HG02840 (cell line): ENCODE measurements around the gene RPS6KA4.

Experiments used
- ATAC-seq: cut with Tn5 transposase; IDR thresholded peaks from one replicate; pipeline ENCODE4 v1.9.1; 2021; ENCODE audit warnings: mild to moderate bottlenecking, moderate library complexity, moderate number of reproducible peaks; ENCODE audit not compliant: unreplicated experiment, low FRiP score

Gene RPS6KA4

DNA sequence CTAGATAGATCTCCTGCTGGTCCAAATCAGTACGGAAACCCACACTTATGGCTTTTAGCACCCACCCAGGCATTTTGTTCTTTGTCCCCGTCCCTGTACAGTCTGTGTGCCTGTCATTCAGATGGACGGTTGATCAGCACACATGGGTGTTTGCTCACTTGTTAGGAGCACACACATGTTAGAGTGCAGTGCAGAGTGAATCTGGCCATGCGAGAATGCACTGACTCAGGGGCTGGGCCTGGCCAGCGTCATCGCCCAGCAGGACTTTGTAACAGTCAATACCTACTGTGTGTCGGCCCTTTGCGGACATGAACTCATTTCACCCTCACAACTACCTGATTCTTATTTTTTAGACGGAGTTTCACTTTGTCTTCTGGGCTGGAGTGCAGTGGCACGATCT, 3.4 kb downstream of the RPS6KA4 start:
- ATAC-seq: no peak

DNA sequence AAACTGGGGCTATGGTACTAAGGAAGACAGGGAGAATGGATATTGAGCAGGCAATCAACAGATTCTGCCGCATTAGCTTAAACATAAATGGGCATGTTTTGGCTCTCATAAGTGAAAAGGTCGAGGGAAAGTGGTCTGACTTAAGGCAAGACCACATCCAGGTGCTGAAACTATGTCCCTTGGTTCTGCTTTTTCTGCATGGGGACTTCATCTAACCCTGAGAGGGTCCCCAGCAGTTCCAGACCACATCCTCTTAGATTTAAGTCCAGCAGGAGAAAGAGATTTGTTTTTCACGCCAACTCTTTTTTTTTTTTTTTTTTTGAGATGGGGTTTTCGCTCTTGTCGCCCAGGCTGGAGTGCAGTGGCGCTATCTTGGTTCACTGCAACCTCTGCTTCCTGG, 5.5 kb downstream of the RPS6KA4 start:
- no peak for ATAC-seq

DNA sequence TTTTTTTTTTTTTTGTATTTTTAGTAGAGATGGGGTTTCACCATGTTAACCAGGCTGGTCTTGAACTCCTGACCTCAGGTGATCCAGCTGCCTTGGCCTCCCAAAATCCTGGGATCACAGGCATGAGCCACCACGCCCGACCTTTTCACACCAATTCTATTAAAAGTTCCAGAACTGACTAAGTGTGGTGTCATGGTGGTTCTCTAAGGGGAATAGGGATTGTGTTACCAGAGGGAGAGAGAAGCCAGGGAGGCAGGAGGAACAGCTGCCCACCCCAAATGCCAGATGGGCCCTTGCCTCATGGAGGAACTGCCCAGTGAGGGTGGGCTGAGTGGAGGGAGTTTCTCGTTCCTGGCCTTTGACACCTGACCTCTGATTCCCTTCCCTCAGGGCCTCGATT, 5.9 kb downstream of the RPS6KA4 start:
- no peak for ATAC-seq

DNA sequence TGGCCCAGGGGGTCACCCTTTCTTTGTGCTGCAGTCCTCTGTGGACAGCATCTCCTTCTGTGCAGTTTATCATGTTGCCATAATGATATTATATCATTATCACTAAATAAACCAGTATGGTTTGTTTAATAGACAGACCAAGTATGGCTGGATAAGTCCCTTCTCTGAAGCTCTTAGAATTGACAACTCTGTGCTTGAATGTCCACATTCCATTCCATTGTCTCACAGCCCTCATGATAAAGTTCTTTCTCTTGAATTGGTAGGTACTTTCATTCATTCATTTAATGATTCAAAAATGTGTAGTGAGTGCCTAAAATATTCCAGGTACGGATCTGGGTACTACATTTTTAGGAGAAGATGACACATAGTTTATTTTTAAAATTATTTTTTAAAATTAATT, 7.8 kb downstream of the RPS6KA4 start:
- no peak for ATAC-seq

DNA sequence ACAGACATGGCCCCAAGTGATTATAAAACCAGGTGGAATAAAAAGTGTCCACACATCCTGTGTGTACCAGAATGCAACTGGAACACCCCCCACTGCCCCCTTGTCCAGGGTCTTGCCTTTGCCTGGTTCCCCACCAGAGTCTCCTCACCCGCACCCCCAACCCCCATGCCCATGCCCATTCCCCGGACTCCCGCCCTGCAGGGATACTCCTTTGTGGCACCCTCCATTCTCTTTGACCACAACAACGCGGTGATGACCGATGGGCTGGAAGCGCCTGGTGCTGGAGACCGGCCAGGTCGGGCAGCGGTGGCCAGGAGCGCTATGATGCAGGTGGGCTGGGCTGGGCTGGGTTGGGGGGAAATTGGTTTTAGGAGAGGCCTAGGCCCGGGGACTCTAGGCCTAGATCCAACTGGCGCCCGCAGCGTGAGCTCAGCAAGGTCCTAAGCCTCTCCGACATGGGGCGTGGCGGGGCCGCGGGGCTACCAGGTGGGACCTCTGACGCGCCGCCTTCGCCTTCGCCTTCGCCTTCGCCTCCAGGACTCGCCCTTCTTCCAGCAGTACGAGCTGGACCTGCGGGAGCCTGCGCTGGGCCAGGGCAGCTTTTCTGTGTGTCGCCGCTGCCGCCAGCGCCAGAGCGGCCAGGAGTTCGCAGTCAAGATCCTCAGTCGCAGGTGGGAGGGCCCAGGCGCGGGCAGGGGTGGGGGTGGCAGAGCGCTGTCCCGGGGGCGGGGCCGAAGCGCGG, 9.1 kb downstream of the RPS6KA4 start:
- ATAC-seq: no peak

DNA sequence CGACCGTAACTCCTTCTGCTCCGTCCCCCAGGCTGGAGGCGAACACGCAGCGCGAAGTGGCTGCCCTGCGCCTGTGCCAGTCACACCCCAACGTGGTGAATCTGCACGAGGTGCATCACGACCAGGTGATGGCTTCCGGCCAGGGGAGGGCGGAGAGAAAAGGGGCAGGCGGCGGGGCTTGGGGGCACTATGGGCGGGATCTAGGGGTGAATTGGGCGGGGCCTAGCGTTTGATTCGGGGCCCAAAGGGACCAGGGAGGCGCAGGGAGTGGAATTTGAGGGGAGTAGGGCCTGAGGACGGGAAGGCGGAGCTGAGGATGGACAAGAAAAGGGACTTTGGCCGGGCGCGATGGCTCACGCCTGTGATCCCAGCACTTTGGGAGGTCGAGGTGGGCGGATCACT, 9.7 kb downstream of the RPS6KA4 start:
- ATAC-seq: no peak

DNA sequence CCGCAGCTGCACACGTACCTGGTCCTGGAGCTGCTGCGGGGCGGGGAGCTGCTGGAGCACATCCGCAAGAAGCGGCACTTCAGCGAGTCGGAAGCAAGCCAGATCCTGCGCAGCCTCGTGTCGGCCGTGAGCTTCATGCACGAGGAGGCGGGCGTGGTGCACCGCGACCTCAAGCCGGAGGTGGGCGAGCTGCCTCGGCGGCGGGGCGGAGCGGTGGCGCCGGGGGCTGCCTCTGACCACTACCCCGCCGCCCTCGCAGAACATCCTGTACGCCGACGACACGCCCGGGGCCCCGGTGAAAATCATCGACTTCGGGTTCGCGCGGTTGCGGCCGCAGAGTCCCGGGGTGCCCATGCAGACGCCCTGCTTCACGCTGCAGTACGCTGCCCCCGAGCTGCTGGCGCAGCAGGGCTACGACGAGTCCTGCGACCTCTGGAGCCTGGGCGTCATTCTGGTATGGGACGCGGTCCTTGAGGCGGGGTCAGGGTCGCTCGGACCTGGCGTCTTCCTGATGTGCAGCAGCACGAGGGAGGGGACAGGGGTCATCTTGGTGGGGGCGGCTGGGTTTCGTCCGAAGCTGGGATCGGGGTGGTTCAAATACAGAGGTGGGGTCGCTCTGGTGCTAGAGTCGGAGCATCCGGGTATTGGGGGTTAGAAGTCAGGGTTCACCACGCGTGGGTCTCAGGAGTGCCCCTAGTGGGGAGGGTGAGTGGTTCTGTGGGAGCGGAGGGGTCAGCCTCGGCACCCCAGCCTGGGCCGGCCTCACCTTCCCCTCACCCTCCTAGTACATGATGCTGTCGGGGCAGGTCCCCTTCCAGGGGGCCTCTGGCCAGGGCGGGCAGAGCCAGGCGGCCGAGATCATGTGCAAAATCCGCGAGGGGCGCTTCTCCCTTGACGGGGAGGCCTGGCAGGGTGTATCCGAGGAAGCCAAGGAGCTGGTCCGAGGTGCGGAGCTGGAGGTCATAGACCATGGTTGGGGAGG, 10.8 kb downstream of the RPS6KA4 start:
- ATAC-seq: no peak

DNA sequence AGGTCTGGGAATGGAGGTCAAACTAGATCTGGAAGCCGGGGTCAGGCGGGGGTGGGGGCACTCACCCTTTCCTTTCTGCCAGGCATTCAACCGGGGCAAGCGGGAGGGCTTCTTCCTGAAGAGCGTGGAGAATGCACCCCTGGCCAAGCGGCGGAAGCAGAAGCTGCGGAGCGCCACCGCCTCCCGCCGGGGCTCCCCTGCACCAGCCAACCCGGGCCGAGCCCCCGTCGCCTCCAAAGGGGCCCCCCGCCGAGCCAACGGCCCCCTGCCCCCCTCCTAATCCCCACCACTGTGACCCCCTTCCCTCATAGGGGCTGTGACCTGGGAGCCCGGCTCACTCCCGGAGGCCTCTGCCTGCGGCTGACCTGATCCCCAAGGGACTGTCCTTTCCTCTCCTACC, 12.2 kb downstream of the RPS6KA4 start:
- ATAC-seq: no peak

DNA sequence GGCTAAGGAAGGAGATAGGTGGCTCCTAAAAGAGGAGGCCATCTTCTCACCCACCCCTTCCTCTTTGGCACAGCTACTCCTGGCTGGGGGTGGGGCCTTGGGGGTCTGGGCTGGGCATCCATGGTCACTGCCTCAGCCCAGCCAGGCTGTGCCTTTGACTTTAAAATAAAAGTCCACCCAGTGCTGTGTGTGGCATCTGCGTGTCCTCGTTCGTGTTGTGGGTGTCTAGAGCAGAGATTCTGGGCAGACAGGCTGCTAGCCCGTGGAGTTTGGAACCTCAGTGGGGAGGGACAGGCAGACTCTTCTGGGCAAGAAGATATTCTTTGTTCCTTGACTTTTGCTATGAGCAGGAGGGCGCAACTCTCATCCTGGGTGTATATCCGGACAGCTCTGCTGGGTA, 13.1 kb downstream of the RPS6KA4 start:
- ATAC-seq: no peak

DNA sequence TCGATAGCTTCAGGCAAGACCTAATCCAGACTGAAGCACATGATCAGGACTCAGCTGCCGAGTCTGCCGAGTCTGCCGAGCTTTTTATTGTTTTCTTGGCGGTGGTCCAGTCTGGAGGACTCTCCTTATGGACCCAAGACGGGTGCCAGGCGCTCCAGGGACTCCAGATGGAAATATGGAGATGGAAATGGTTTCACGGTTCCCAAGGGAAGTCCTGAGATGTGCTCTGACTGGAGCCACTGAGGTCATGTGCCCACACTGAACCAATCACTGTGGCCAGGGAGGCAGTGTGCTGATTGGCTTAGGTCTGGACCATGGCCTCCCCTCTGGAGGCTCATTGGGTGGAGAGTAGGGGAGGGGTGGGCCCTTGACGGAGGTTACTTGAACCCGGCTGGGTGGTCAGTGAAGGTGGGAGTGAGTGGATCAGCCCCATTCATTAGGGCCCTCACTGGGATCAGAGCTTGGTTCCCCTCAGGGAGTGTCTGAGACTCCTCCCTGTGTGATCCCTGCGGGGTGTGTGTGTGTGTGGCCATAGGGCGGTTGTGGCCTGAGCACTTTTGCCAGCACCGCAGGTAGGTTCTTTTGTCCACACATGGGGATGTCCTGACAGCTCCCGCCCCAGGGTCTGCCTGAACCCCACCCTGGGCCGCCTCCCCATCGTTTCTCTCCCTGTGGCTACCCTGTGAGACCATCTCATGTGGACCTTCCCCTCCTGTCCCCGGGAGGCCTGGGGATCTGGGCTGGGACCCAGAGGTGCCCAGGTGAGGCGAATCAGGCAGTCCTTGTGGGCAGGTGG, 14.0 kb downstream of the RPS6KA4 start:
- no peak for ATAC-seq

DNA sequence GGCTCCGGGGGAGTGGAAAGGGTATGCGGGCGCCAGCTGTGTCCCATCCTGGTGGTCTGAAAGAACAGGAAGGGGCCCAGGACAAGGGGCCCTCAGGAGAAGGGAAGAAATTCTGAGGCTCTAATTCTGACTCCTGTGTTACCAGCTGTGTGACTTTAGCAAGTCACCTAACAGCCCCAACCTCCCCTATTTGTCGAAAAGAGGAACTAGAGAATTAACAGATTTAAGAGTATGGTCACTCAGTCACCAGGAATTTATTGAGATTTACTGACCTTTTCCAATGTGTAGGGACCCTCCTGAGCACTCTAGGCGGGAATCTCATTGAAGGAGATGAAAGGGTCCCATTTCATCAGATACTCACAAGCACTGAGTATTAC, 14.6 kb downstream of the RPS6KA4 start:
- no peak for ATAC-seq

DNA sequence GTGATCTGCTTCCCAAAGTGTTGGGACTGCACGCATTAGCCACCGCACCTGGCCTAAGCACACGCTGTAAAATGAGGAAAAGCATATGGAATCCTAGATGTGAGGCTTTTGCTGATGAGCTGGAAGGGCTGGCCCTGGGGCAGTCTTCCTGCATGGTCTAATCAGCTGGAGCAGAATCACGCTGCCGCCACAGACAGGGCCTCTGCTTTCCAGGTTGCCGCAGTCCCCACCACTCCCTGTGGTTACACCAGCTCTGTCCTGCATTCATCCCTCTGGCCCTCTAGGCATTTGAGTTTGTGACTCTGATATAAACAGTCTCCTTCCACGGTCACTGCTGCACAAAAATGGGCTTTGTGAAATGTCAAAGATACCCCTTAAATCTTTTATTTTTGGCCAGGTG, 17.1 kb downstream of the RPS6KA4 start:
- ATAC-seq: no peak

DNA sequence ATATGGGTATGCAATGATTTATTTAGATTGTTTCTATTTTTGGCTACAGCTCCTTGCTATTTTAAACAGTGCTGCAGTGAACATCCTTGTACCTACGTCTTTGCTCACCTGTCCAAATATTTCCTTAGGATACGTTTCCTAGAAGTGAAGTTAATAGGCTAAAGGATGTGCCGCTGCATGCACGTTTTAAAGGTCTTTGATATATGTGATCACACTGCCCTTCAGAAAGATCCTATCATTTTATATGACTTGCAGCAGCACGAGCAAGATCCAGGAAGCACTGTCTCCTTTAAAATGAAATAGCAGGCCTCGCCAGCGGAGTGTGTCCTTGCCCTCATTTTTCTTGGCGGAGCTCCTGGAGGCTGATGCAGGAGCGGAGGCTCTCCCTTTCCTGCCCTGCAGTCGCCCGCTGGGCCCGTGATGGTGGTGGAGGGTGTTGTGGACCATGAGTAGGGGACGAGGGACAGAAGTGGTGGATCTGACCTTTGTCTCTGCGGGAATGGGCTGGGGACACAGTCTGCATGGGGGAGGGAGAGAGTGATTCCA, 19.4 kb downstream of the RPS6KA4 start:
- ATAC-seq: no peak

DNA sequence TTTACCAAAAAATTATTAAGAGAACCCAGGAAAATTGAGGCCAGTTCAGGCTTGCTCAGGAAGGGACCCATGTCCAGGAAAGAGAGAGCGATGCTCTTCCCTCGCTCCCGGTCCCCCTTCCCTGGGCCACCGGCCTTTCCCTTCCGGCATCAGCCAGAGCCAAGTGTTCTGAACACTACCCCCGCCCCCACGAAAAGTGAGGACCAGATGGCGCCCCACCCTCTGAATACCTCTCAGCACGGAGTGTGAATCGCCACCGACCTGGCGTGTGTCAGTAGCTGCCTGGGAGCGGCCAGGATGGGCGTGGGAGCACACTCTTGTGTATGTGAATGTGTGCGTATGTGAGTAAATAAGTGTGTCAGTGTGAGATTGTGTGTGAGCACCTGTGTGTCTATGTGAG, 20.2 kb downstream of the RPS6KA4 start:
- ATAC-seq: no peak

DNA sequence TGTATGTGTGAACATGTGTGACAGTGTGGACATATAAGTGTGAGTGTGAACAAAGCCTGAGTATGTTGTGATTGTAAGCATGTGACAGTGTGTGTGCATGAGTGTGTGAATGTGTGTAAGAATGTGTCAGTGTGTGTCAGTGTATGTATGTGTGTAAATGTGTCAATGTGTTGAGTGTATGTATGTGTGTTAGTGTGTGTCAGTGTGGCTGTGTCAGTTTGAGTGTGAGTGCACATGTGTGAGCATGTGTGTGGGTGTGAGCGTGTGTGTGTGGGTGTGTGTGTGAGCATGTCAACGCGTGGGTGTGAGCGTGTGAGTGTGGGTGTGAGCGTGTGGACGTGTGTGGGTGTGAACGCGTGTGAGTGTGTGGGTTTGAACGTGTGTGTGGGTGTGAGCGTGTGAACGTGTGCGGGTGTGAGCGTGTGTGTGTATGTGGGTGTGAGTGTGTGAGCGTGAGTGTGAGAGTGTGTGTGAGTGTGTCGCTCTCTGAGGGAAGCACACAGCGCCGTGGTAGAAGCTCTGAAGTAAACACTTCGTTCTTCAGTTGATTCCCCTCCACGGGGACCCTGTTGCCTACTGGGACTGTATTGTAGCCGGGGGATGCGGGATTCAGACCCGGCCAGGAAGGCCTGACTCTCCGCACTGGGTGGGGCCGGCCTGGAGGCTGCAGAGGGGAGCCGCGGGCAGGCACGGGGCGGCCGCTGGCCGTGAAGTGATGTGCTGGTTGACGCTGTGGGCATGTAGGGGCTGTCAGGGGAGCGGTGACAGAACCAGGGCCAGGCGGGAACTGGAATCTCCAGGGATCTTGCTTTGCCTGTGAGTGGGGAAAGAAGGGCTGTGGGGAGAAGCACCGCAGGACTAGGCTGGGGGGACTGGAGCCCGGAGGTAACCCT, 21.1 kb downstream of the RPS6KA4 start:
- ATAC-seq: no peak

DNA sequence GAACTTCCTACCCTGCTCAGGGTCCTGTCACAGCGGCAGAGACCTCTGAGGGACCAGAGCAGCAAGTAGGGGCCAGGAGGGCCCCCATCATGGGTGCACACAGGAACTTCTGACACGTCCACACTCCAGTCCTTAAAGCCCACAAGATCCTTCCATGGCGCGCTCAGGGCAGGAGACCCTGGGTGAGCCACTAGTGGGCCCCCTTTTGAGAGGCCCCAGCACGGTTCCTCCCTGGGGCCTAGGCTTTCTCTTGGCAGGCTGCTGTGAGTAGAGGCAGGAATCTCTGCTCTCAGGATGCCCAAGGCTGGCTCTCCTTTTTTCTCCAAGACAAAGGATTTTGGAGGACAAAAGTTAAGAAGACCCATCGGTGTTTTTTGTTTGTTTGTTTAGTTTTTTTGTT, 22.4 kb downstream of the RPS6KA4 start:
- ATAC-seq: no peak

DNA sequence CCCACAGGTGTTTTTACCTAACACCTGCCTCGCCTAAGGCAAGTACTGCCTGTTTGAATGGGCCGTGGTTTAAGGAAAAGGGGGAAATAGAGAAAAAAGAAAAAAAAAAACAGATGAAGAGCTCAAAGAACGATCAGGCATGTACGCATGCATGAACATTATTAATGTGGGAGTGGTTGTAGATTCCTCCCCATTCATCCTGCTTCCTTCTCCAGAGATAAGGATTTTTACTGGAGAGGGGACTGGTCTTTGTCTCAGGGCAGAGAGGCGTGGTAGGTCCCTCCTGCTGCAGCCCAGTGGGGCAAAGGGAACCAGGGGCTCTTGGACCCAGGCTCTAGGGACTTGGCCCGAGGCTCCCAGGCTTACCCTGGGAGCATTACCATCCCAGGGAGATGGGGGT, 23.1 kb downstream of the RPS6KA4 start:
- ATAC-seq: no peak

DNA sequence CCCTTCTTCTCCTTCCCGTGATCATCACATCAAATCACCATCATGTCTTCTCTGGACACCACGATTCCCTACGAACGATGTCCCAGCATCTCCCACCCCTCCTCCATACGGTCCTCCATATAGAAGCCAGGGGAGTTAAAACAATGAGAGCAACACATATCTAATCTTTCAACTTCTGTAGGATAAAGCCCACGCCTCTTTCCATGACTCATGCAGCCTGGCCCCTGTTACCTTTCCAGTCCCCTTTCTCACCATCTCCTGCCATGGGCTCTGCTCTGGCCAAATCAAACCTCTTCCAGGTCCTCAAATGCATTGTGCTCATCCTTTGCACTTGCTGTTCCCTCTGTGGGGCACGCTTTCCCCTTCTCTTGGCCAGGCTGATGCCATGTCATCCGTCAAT, 23.6 kb downstream of the RPS6KA4 start:
- no peak for ATAC-seq

DNA sequence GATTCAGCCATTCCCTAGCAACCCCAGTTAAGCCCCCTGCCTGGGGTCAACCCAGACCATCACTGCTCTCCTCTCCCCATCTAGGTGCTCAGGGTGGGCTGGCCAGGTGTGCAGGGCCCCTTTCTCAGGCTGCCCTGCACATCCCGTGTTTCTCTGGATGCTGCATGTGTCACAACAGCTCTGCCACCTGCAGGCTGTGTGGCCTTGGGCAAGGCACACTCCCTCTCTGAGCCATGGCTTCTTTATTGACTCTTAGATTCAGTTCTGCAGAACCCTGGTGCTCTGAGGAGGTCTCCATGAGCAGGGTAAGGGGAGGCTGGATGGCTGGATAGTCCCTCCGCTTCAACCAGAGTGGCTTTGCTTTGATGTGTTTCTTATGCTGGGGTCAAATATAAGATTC, 24.6 kb downstream of the RPS6KA4 start:
- ATAC-seq: no peak
